PFSK-1 (cell line): ENCODE results near the gene OLFM3.

Experiments
- POLR2AphosphoS5 ChIP-seq: IDR thresholded peaks from 2 replicates; pipeline ENCODE4 v1.6.1; 2012; ENCODE audit warnings: low read depth, mild to moderate bottlenecking, control low read depth, low read length, moderate library complexity
- TAF1 ChIP-seq: IDR thresholded peaks from 2 replicates; pipeline ENCODE4 v1.6.1; 2012; ENCODE audit warnings: low read length, control low read depth, borderline replicate concordance; ENCODE audit not compliant: insufficient read depth
- TF ChIP-seq, protein P1 (sequence below), 2 experiments: IDR thresholded peaks; 2 replicates each; pipeline versions ENCODE4 v1.6.1 to v1.8.0; 2011 to 2012; ENCODE audit warnings: low read depth in 2 of 2, low read length in 2 of 2, control low read depth in 1 of 2, inconsistent platforms in 1 of 2, mild to moderate bottlenecking in 1 of 2, moderate library complexity in 1 of 2; ENCODE audit not compliant: insufficient read depth in 1 of 2

- TF ChIP-seq, protein P1, sequence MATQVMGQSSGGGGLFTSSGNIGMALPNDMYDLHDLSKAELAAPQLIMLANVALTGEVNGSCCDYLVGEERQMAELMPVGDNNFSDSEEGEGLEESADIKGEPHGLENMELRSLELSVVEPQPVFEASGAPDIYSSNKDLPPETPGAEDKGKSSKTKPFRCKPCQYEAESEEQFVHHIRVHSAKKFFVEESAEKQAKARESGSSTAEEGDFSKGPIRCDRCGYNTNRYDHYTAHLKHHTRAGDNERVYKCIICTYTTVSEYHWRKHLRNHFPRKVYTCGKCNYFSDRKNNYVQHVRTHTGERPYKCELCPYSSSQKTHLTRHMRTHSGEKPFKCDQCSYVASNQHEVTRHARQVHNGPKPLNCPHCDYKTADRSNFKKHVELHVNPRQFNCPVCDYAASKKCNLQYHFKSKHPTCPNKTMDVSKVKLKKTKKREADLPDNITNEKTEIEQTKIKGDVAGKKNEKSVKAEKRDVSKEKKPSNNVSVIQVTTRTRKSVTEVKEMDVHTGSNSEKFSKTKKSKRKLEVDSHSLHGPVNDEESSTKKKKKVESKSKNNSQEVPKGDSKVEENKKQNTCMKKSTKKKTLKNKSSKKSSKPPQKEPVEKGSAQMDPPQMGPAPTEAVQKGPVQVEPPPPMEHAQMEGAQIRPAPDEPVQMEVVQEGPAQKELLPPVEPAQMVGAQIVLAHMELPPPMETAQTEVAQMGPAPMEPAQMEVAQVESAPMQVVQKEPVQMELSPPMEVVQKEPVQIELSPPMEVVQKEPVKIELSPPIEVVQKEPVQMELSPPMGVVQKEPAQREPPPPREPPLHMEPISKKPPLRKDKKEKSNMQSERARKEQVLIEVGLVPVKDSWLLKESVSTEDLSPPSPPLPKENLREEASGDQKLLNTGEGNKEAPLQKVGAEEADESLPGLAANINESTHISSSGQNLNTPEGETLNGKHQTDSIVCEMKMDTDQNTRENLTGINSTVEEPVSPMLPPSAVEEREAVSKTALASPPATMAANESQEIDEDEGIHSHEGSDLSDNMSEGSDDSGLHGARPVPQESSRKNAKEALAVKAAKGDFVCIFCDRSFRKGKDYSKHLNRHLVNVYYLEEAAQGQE (IDR thresholded peaks at IDR 0.05; ENCODE audit: insufficient read depth in 1 of 2, low read depth in 2 of 2, low read length in 2 of 2), result no peak
- no peak for TF ChIP-seq POLR2AphosphoS5
- no peak for TF ChIP-seq TAF1
Measured at GRCh38 chr1:101960142-101960541, 36.6 kb downstream of the OLFM3 start.
